ENCODE measurements around the gene GARIN3.

DNA sequence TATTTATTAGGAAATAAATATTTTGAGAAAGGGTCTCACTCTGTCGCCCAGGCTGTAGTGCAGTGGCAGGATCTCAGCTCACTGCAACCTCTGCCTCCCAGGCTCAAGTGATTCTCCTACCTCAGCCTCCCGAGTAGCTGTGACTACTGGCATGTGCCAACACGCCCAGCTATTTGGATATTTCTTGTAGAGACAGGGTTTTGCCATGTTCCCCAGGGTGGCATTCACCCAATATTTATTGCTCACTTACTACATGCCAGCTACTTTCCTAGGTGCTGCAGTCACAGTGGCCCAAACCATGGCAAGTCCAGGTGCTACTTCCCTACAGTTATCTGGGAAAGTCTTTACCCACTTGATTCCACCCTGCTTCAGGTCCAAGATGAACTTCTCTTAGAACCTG lies 15.1 kb downstream of the GARIN3 start:
- TF ChIP-seq CTCF (IDR thresholded peaks at IDR 0.05) (no peak), EZH2 (IDR thresholded peaks at IDR 0.05) (no peak)

All from neural progenitor cell (in vitro differentiated cells).